ENCODE results near the gene B3GALNT2. TPM values are rescaled to one million over a fixed set of nuclear protein-coding genes. Genes with fewer than 3 reads are reported as not detected.

Gene B3GALNT2
- total RNA-seq, 1 experiment from 2014 or later = 88.4 TPM

DNA sequence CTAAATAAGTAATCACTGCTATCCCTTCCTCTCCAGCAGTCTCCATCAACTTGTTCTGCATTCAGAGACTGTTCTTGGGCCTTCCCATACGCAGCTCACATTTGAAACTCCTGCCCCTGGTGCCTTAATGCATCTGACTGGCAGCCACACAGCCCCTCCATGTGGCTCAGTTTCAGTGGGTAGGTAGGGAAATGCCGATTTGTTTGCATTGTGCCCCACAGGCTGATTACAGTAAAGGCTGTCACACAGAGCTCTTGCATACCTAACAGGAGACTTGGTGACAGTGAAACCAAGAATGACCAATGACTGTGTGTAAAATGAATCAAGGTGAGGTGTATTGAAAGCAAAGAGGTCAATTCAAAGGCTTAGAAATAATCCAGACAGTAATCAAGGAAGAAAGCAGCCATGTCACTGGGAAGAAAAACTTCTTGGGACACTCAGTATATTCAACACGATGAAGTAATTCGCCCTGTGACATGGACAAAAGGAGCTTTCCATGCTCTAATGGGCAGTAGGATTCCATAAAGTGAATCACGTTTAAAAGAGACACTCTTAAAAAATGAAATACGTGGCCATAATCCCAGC lies 12.7 kb upstream of the B3GALNT2 start:
- POLR2A ChIA-PET = interaction anchor here (1.2 kb wide), 1 partner anchor 264 kb away, joined by 3 read pairs; no protein-coding TSS in a partner anchor
- intact Hi-C loops (cut with micrococcal nuclease) = loop anchor here (10.0 kb wide), 1 partner anchor 568 kb away; no protein-coding TSS in a partner anchor
- H3K9me3 Mint-ChIP-seq (ENCODE audit: unreplicated experiment) = no peaks in the 10 kb centered on the region
- H3K36me3 Mint-ChIP-seq (ENCODE audit: insufficient read depth, unreplicated experiment) = no peaks in the 10 kb centered on the region
- no peaks in the 10 kb centered on the region for H3K27me3 Mint-ChIP-seq (ENCODE audit: insufficient read depth, unreplicated experiment)
- TF ChIP-seq, protein P1, sequence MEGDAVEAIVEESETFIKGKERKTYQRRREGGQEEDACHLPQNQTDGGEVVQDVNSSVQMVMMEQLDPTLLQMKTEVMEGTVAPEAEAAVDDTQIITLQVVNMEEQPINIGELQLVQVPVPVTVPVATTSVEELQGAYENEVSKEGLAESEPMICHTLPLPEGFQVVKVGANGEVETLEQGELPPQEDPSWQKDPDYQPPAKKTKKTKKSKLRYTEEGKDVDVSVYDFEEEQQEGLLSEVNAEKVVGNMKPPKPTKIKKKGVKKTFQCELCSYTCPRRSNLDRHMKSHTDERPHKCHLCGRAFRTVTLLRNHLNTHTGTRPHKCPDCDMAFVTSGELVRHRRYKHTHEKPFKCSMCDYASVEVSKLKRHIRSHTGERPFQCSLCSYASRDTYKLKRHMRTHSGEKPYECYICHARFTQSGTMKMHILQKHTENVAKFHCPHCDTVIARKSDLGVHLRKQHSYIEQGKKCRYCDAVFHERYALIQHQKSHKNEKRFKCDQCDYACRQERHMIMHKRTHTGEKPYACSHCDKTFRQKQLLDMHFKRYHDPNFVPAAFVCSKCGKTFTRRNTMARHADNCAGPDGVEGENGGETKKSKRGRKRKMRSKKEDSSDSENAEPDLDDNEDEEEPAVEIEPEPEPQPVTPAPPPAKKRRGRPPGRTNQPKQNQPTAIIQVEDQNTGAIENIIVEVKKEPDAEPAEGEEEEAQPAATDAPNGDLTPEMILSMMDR (IDR thresholded peaks at IDR 0.05; ENCODE audit: unreplicated experiment) = no peak
- BruUV-seq (replicated peaks) = no TSS peak
- no peak for DNase-seq (ENCODE audit: unreplicated experiment)
- peaks cover 6% of the 10 kb centered on the region for H3K4me1 Mint-ChIP-seq (ENCODE audit: insufficient read depth, unreplicated experiment)
- H3K4me3 Mint-ChIP-seq (ENCODE audit: unreplicated experiment) = no peak overlapping the region
- H3K27ac Mint-ChIP-seq (ENCODE audit: low read depth, unreplicated experiment) = no peak overlapping the region
- CTCF ChIA-PET = interaction anchor here (0.6 to 7.8 kb wide), 13 partner anchors 10 to 455 kb away, joined by 3 to 135 read pairs (median 4); partner anchors contain the start of gene B3GALNT2

DNA sequence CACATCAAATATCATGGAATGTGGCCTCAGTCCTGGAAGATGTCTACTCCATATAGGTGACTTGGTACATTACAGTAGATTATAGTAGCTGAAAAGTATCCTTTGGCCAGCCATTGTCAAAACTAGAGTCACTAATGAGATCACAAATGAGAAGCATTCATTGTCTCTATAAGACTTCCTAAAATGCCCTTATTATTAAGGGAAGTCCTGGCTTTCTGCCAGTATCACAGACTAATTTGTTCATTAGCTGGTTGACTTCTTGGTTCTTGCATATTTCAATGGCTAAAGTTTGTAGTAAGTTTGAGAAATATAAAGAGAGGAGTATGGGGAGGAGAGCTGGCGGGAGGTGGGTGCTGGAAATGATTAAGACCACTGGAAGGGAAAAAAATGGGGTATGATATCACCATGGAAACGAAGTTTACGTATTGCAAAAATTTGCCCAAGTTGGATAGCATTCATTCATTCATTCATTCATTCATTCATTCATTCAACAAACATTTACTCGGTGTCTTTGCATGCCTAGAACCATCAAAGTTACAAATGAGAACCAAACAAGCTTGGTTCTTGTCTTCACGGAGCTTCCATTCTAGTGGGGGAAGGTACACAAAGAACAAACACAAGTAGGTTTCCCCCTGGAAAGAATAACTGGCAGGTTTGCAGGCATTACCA lies 11.7 kb upstream of the B3GALNT2 start:
- ChIA-PET CTCF (interaction anchor here (0.5 to 7.8 kb wide), 13 partner anchors 11 to 584 kb away, joined by 3 to 135 read pairs (median 5); partner anchors contain the start of gene B3GALNT2), POLR2A (interaction anchor here (1.1 to 1.4 kb wide), 2 partner anchors 241 to 267 kb away, joined by 3 read pairs; no protein-coding TSS in a partner anchor)
- intact Hi-C loops (cut with micrococcal nuclease) = loop anchor here (10.0 kb wide), 1 partner anchor 569 kb away; no protein-coding TSS in a partner anchor
- no peaks in the 10 kb centered on the region for H3K27me3 Mint-ChIP-seq (ENCODE audit: insufficient read depth, unreplicated experiment)
- H3K4me1 Mint-ChIP-seq (ENCODE audit: insufficient read depth, unreplicated experiment) = peaks cover 6% of the 10 kb centered on the region
- H3K27ac Mint-ChIP-seq (ENCODE audit: low read depth, unreplicated experiment) = no peak overlapping the region
- TF ChIP-seq, protein P1 (IDR thresholded peaks at IDR 0.05; ENCODE audit: unreplicated experiment) = no peak
- no TSS peak for BruUV-seq (replicated peaks)
- no peaks in the 10 kb centered on the region for H3K36me3 Mint-ChIP-seq (ENCODE audit: insufficient read depth, unreplicated experiment)
- no peak for DNase-seq (ENCODE audit: unreplicated experiment)
- no peaks in the 10 kb centered on the region for H3K9me3 Mint-ChIP-seq (ENCODE audit: unreplicated experiment)
- H3K4me3 Mint-ChIP-seq (ENCODE audit: unreplicated experiment) = no peak overlapping the region

DNA sequence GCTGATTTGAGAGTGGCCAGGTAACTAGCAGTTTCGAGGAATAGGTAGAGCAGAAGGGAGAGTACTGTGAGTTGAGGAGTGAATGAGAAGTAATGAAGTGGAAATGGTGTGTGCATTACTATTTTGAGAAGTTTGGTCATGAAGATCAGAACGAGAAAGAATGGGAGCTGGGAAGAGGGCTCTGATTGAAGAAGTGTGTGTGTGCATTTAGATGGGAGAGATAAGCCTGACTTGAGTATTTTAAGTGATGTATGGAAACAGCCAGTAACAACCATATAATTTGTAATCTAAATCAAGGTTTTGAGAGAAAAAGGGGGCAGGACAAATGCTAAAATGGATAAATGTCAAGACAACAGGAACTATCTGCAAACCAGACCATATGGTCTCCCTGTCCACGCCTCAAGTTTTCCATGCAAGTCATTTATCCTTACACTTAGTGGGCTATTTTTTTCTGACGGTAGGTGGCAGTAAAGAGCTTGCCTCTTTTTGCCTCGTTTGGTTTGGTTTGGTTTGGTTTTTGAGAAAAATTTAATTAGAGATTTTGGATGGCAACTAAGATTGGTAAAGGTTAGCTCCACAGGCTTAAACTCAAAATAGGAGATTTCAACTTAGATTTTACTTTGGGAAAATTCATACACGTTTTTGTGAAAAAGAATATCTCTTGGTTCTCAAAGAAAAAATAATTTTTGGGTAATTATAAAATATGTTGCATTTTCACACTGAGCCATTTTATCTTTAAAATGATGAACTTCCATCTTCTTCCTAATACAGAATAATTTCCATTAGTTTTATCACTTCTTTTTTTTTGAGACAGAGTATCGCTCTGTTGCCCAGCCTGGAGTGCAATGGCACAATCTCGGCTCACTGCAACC lies 9.5 kb upstream of the B3GALNT2 start:
- H3K36me3 Mint-ChIP-seq (ENCODE audit: insufficient read depth, unreplicated experiment) = no peaks in the 10 kb centered on the region
- intact Hi-C loops (cut with micrococcal nuclease) = loop anchor here (1.0 to 10.0 kb wide), 7 partner anchors 88 to 571 kb away; no protein-coding TSS in a partner anchor
- TF ChIP-seq, protein P1 (IDR thresholded peaks at IDR 0.05; ENCODE audit: unreplicated experiment) = peak; percentile 98
- ChIA-PET POLR2A (interaction anchor here (0.5 to 1.3 kb wide), 11 partner anchors 9 to 467 kb away, joined by 3 to 11 read pairs (median 3); partner anchors contain the start of gene B3GALNT2), CTCF (interaction anchor here (0.6 to 7.8 kb wide), 68 partner anchors 9 to 1087 kb away, joined by 3 to 135 read pairs (median 4); partner anchors contain the start of gene B3GALNT2)
- no peaks in the 10 kb centered on the region for H3K27me3 Mint-ChIP-seq (ENCODE audit: insufficient read depth, unreplicated experiment)
- BruUV-seq (replicated peaks) = no TSS peak
- H3K9me3 Mint-ChIP-seq (ENCODE audit: unreplicated experiment) = no peaks in the 10 kb centered on the region
- peak; percentile 94 for DNase-seq (ENCODE audit: unreplicated experiment)
- H3K4me1 Mint-ChIP-seq (ENCODE audit: insufficient read depth, unreplicated experiment) = peaks cover 6% of the 10 kb centered on the region
- no peak overlapping the region for H3K4me3 Mint-ChIP-seq (ENCODE audit: unreplicated experiment)
- H3K27ac Mint-ChIP-seq (ENCODE audit: low read depth, unreplicated experiment) = no peak overlapping the region

Data from MCF 10A (cell line).